Mesenchymal stem cell (in vitro differentiated cells and primary cell): ENCODE results near the gene PRPH.

Experiments used
- DNase-seq: peaks from one replicate; pipeline ENCODE4 v3.0.0-alpha.2; 2013
- H2AFZ ChIP-seq: one replicate; pipeline ENCODE4 v1.6.1; 2013; ENCODE audit warnings: low read depth, mild to moderate bottlenecking, control low read depth, inconsistent platforms, low read length, moderate library complexity
- H2AK5ac ChIP-seq: 2 replicates; pipeline ENCODE4 v1.6.1; 2013; ENCODE audit warnings: low read length, moderate library complexity, mild to moderate bottlenecking, inconsistent platforms; ENCODE audit not compliant: severe bottlenecking
- H2BK120ac ChIP-seq: one replicate; pipeline ENCODE4 v1.6.1; 2013; ENCODE audit warnings: low read depth, mild to moderate bottlenecking, inconsistent platforms, low read length, moderate library complexity
- H2BK12ac ChIP-seq, 2 experiments: one replicate each; pipeline ENCODE4 v1.6.1; 2013; ENCODE audit warnings: inconsistent platforms in 2 of 2, low read length in 2 of 2, mild to moderate bottlenecking in 2 of 2, moderate library complexity in 2 of 2, control low read depth in 1 of 2
- H2BK15ac ChIP-seq: one replicate; pipeline ENCODE4 v1.6.1; 2013; ENCODE audit warnings: mild to moderate bottlenecking, low read depth, inconsistent platforms; ENCODE audit not compliant: poor library complexity, severe bottlenecking
- H2BK5ac ChIP-seq: 2 replicates; pipeline ENCODE4 v1.6.1; 2013; ENCODE audit warnings: low read depth, mild to moderate bottlenecking, low read length, control low read depth, inconsistent platforms; ENCODE audit not compliant: poor library complexity, severe bottlenecking
- H3K14ac ChIP-seq, 2 experiments: one replicate each; pipeline ENCODE4 v1.6.1; 2013; ENCODE audit warnings: inconsistent platforms in 2 of 2, low read length in 2 of 2, control low read depth in 1 of 2, mild to moderate bottlenecking in 1 of 2, moderate library complexity in 1 of 2
- H3K18ac ChIP-seq, 2 experiments: one replicate each; pipeline ENCODE4 v1.6.1; 2013; ENCODE audit warnings: inconsistent platforms in 2 of 2, low read length in 2 of 2, control low read depth in 1 of 2, low read depth in 1 of 2, mild to moderate bottlenecking in 1 of 2
- H3K23ac ChIP-seq, 2 experiments: one replicate each; pipeline ENCODE4 v1.6.1; 2013; ENCODE audit warnings: inconsistent platforms in 2 of 2, low read length in 2 of 2, mild to moderate bottlenecking in 2 of 2, moderate library complexity in 2 of 2, control low read depth in 1 of 2
- H3K27ac ChIP-seq: 2 replicates; pipeline ENCODE4 v1.5.1; 2013; ENCODE audit warnings: mild to moderate bottlenecking, moderate library complexity, low read length, control low read depth, inconsistent platforms; ENCODE audit not compliant: poor library complexity, severe bottlenecking
- H3K27me3 ChIP-seq, 2 experiments: 2 replicates each; pipeline versions ENCODE4 v1.6.1 to v1.7.0; 2013; ENCODE audit warnings: low read length in 2 of 2, mild to moderate bottlenecking in 2 of 2, moderate library complexity in 2 of 2, control low read depth in 1 of 2, inconsistent platforms in 1 of 2; ENCODE audit not compliant: control insufficient read depth in 1 of 2, insufficient read depth in 1 of 2
- H3K36me3 ChIP-seq, 2 experiments: 2 replicates each; pipeline versions ENCODE4 v1.6.1 to v1.7.0; 2013; ENCODE audit warnings: low read length in 2 of 2, control low read depth in 1 of 2, inconsistent platforms in 1 of 2, low read depth in 1 of 2, mild to moderate bottlenecking in 1 of 2; ENCODE audit not compliant: insufficient read depth in 2 of 2, control insufficient read depth in 1 of 2
- H3K4ac ChIP-seq, 2 experiments: one replicate each; pipeline ENCODE4 v1.6.1; 2013; ENCODE audit warnings: inconsistent platforms in 2 of 2, low read length in 2 of 2, mild to moderate bottlenecking in 2 of 2, moderate library complexity in 2 of 2, control low read depth in 1 of 2, low read depth in 1 of 2
- H3K4me1 ChIP-seq: 2 replicates; pipeline ENCODE4 v1.6.1; 2013; ENCODE audit warnings: low read depth, low read length, control low read depth; ENCODE audit not compliant: control insufficient read depth, insufficient read depth
- H3K4me2 ChIP-seq: 2 replicates; pipeline ENCODE4 v1.6.1; 2013; ENCODE audit warnings: low read length, mild to moderate bottlenecking, inconsistent platforms; ENCODE audit not compliant: poor library complexity, severe bottlenecking
- H3K4me3 ChIP-seq, 2 experiments: 2 replicates each; pipeline versions ENCODE4 v1.5.1 to v1.7.0; 2013; ENCODE audit warnings: low read length in 2 of 2, mild to moderate bottlenecking in 2 of 2, control low read depth in 1 of 2, low read depth in 1 of 2; ENCODE audit not compliant: insufficient read depth in 1 of 2
- H3K79me1 ChIP-seq: replicated peaks from 2 replicates; pipeline ENCODE4 v1.6.1; 2013; ENCODE audit warnings: mild to moderate bottlenecking, control low read depth, low read length, inconsistent platforms; ENCODE audit not compliant: poor library complexity, severe bottlenecking
- H3K9ac ChIP-seq: 2 replicates; pipeline ENCODE4 v1.7.0; 2013; ENCODE audit warnings: mild to moderate bottlenecking, low read length, moderate library complexity
- H3K9me3 ChIP-seq: 2 replicates; pipeline ENCODE4 v1.7.0; 2013; ENCODE audit warnings: mild to moderate bottlenecking, low read length; ENCODE audit not compliant: control insufficient read depth
- H4K8ac ChIP-seq: one replicate; pipeline ENCODE4 v1.6.1; 2013; ENCODE audit warnings: inconsistent platforms, mild to moderate bottlenecking, low read length, moderate library complexity
- H4K91ac ChIP-seq: one replicate; pipeline ENCODE4 v1.6.1; 2013; ENCODE audit warnings: mild to moderate bottlenecking, low read length, inconsistent platforms
- WGBS: methylation state at CpG from one replicate; pipeline ENCODE4 v1.1.7; 2013; ENCODE audit warnings: mixed read lengths; 5-methylcytosine and 5-hydroxymethylcytosine counted together

Gene PRPH

GRCh38 chr12:49288922-49289555 lies 5.9 kb upstream of the PRPH start:
- H3K79me1 ChIP-seq = no peaks in the 10 kb centered on the region
- no peak overlapping the region for H2BK5ac ChIP-seq
- no peak overlapping the region for H3K4me3 ChIP-seq
- no peaks in the 10 kb centered on the region for H3K36me3 ChIP-seq
- WGBS = 83% methylated on average over 9 of the region's 9 CpGs
- no peaks in the 10 kb centered on the region for H3K9me3 ChIP-seq
- H2BK15ac ChIP-seq = no peak overlapping the region
- H4K8ac ChIP-seq = no peak overlapping the region
- no peak for DNase-seq
- H2AFZ ChIP-seq = no peak overlapping the region
- H3K27me3 ChIP-seq = peaks cover 25 to 33% of the 10 kb centered on the region in 2 experiments
- no peaks in the 10 kb centered on the region for H3K4me1 ChIP-seq
- H2BK12ac ChIP-seq = no peak overlapping the region
- H3K9ac ChIP-seq = no peak overlapping the region
- no peak overlapping the region for H2AK5ac ChIP-seq
- no peak overlapping the region for H3K18ac ChIP-seq
- H3K27ac ChIP-seq = no peak overlapping the region
- no peak overlapping the region for H3K23ac ChIP-seq
- H3K4ac ChIP-seq = no peak overlapping the region
- no peak overlapping the region for H4K91ac ChIP-seq
- no peak overlapping the region for H3K4me2 ChIP-seq
- no peak overlapping the region for H2BK120ac ChIP-seq
- H3K14ac ChIP-seq = no peak overlapping the region

- Histone ChIP-seq H3K79me1 (no peaks in the 10 kb centered on the region), H2AFZ (no peak overlapping the region)
Measured at GRCh38 chr12:49292729-49293055, 2.3 kb upstream of the PRPH start.

GRCh38 chr12:49293056-49293956 lies 1.6 kb upstream of the PRPH start:
- H4K8ac ChIP-seq = no peak overlapping the region
- no peak overlapping the region for H4K91ac ChIP-seq
- H3K14ac ChIP-seq = peak overlapping the region in 1 of 2 experiments; percentile 26
- H3K4ac ChIP-seq = no peak overlapping the region
- H2BK5ac ChIP-seq = no peak overlapping the region
- no peak overlapping the region for H3K23ac ChIP-seq
- peaks cover 20% of the 10 kb centered on the region for H3K4me1 ChIP-seq
- H2BK15ac ChIP-seq = no peak overlapping the region
- no peak overlapping the region for H2BK120ac ChIP-seq
- no peak overlapping the region for H3K27ac ChIP-seq
- H3K4me3 ChIP-seq = no peak overlapping the region
- peaks cover 51 to 60% of the 10 kb centered on the region in 2 experiments for H3K27me3 ChIP-seq
- no peaks in the 10 kb centered on the region for H3K79me1 ChIP-seq
- 13% methylated on average over 16 of the region's 18 CpGs for WGBS
- no peak overlapping the region for H3K18ac ChIP-seq
- H2BK12ac ChIP-seq = no peak overlapping the region
- H3K4me2 ChIP-seq = no peak overlapping the region
- no peaks in the 10 kb centered on the region for H3K36me3 ChIP-seq
- no peak for DNase-seq
- H3K9ac ChIP-seq = no peak overlapping the region
- H2AK5ac ChIP-seq = no peak overlapping the region
- H3K9me3 ChIP-seq = no peaks in the 10 kb centered on the region
- H2AFZ ChIP-seq = no peak overlapping the region

More at GRCh38 chr12:49292729-49293055, 2.3 kb upstream of the PRPH start:
- Histone ChIP-seq H3K9ac (no peak overlapping the region), H3K4ac (no peak overlapping the region), H3K4me1 (peaks cover 18% of the 10 kb centered on the region), H3K23ac (no peak overlapping the region), H3K18ac (no peak overlapping the region), H3K4me2 (no peak overlapping the region), H3K14ac (no peak overlapping the region), H2BK15ac (no peak overlapping the region), H2BK120ac (no peak overlapping the region), H2BK12ac (no peak overlapping the region), H4K91ac (no peak overlapping the region), H3K27ac (no peak overlapping the region), H3K9me3 (no peaks in the 10 kb centered on the region), H4K8ac (no peak overlapping the region), H3K27me3 (peaks cover 51 to 54% of the 10 kb centered on the region in 2 experiments), H2BK5ac (no peak overlapping the region), H3K4me3 (no peak overlapping the region), H3K36me3 (no peaks in the 10 kb centered on the region), H2AK5ac (no peak overlapping the region)
- WGBS = 46% methylated on average over 7 of the region's 7 CpGs
- no peak for DNase-seq

DNA sequence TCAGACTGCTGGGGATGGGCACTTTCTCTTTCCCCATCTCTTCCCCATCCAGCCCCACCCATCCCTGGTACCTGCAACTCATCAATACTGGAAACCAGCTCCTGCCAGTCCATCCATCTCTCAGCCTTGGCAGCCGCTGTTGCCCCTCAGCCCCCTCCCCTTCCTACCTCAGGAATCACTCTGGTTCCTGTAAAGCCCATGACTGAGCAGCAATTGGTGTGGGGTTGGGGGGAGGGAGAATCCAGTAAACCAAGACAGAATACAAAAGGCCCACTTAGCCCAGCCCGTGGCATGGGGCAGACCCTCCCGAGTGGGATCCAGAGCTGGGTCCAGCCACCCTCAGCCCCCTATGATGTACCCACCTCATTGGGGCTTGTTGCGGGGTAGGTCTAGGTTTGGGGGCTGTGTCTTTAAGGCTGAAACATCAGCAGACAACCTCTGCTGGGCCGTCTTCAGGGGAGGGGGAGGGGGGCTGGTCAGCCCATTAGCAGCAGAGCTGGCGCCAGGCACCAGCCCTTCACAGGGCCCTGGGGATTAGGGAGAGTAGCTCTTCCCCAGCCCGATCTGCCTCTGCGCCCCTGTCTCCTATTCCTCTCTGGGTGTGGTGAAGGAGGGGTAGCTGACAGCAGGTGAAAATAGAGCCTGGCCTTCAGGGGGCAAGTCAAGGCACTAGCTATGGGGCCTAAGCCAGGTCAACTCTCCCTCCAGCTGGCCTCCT lies 702 bp upstream of the PRPH start:
- Histone ChIP-seq H3K23ac (no peak overlapping the region), H3K18ac (no peak overlapping the region), H3K4ac (no peak overlapping the region), H2AFZ (no peak overlapping the region), H3K27ac (no peak overlapping the region), H4K8ac (no peak overlapping the region), H2BK15ac (no peak overlapping the region), H3K79me1 (no peaks in the 10 kb centered on the region), H2AK5ac (no peak overlapping the region), H3K4me3 (no peak overlapping the region), H3K9me3 (no peaks in the 10 kb centered on the region), H4K91ac (no peak overlapping the region), H3K4me2 (no peak overlapping the region), H3K9ac (no peak overlapping the region), H3K4me1 (peaks cover 20% of the 10 kb centered on the region), H2BK120ac (no peak overlapping the region), H3K27me3 (peaks cover 57 to 67% of the 10 kb centered on the region in 2 experiments), H3K14ac (no peak overlapping the region), H3K36me3 (no peaks in the 10 kb centered on the region), H2BK12ac (no peak overlapping the region), H2BK5ac (no peak overlapping the region)
- 28% methylated on average over 3 of the region's 8 CpGs for WGBS
- DNase-seq = no peak
